ENCODE results near the gene RARS2.

The RARS2 gene

DNA sequence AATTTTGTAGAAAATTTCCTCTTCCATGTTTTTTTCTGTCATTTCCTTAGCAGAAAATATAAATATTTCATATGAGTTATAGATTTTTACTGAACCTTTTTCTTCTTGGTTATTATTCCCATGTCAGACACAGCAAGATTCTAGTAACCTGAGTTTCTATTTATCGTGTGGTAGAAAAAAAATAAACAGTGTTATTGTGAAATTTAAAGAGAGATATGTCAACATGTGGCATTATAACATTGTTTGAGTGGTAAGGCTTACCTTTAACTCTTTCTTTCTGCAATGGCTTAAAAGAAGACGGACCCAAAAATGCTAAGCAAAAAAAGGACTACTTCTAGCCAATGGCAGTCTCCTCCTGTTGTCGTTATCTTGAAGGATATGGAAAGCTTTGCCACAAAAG lies 19.0 kb upstream of the RARS2 start:
- no peak for FAIRE-seq
- DNase-seq (ENCODE audit: insufficient read length): no peak
- TF ChIP-seq TAF1 (IDR thresholded peaks at IDR 0.05; ENCODE audit: borderline replicate concordance, low read depth, low read length) (no peak), POLR2AphosphoS5 (IDR thresholded peaks at IDR 0.05; ENCODE audit: low read depth, low read length) (no peak), POLR2A (IDR thresholded peaks at IDR 0.05; ENCODE audit: low read depth, low read length) (no peak)

DNA sequence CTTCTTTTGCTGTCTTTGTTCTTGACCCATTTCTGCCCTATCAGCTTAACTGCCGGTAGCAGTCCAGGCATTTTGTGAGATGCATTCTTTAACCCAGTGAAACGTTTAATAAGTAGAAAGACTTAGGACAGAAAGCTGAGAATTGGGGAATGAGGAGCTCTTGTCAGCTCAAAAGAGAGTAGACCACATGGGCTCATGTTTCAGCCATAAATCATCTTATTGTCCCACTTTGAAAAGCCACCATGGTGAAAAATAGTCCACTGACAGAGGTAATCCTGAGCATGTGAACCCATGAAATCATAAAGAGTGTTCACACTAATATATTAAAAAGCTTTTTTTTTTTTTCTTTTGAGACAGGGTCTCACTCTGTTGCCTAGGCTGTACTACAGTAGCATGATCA lies 16.4 kb upstream of the RARS2 start:
- TF ChIP-seq POLR2A (IDR thresholded peaks at IDR 0.05; ENCODE audit: low read depth, low read length) (no peak), POLR2AphosphoS5 (IDR thresholded peaks at IDR 0.05; ENCODE audit: low read depth, low read length) (no peak), TAF1 (IDR thresholded peaks at IDR 0.05; ENCODE audit: borderline replicate concordance, low read depth, low read length) (no peak)
- FAIRE-seq: no peak
- no peak for DNase-seq (ENCODE audit: insufficient read length)

DNA sequence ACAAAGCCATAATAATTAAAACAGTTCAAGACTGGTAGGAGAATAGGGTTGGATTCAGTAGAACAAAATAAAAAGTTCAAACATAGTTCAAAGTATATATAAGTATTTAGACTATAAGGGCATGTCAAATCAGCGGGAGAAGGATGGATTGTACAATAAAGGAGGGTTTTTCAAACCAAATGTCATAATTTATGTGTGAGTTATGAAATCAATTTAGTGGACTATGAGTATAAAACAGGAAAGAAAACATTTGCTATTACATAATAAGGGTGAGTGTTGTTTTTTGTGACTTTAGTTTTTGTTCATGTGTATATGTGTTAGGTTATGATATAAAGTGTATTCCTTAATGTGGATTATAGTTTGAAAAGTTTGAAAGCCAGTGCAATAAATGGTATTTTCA lies 10.8 kb upstream of the RARS2 start:
- TF ChIP-seq POLR2AphosphoS5 (IDR thresholded peaks at IDR 0.05; ENCODE audit: low read depth, low read length) (no peak), POLR2A (IDR thresholded peaks at IDR 0.05; ENCODE audit: low read depth, low read length) (no peak), TAF1 (IDR thresholded peaks at IDR 0.05; ENCODE audit: borderline replicate concordance, low read depth, low read length) (no peak)
- FAIRE-seq (no peak), DNase-seq (ENCODE audit: insufficient read length) (no peak)

DNA sequence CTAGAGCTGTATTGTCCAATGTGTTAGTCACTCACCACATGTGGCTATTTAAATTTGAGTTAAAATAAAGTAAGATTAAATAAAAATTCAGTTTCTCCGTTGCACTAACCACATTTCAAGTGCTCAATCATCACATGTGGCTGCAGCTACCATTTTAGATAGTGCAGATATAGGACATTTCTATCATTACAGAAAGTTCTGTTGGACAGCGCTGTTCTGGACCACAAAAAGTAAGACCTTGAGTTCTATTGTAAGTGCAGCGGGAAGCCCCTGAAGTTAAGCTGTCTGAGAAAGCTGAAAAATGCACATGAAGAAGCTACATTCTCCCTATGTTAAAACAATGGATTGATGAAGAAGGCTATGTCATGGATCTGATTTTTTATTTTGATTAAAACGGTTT lies 1.2 kb upstream of the RARS2 start:
- DNase-seq (ENCODE audit: insufficient read length) (no peak), FAIRE-seq (no peak)
- no peak for TF ChIP-seq POLR2AphosphoS5 (IDR thresholded peaks at IDR 0.05; ENCODE audit: low read depth, low read length)
- TF ChIP-seq TAF1 (IDR thresholded peaks at IDR 0.05; ENCODE audit: borderline replicate concordance, low read depth, low read length): no peak
- no peak for TF ChIP-seq POLR2A (IDR thresholded peaks at IDR 0.05; ENCODE audit: low read depth, low read length)

DNA sequence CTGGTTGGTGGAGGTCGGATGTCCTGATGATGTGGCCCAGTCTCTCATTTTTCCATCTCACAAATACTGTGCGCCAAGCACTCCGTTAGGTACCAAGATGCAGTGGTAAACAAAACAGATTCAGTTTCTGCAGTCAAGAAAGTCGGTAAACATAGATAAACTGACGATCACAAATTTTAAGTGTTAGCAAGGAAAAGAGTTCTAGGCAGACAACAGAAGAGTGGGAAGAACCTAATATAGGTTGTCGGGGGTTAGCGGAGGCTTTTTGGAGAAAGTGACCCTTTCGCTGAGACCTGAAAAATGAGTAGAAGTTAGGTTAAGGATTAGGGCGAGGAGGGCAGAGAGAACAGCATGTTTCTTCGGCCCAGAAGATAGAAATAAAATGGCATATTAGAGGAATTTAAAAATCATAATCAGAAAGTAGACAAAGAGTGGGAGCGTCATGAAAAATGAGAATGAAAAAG lies 662 bp upstream of the RARS2 start:
- DNase-seq (ENCODE audit: insufficient read length): no peak
- FAIRE-seq: no peak
- no peak for TF ChIP-seq POLR2A (IDR thresholded peaks at IDR 0.05; ENCODE audit: low read depth, low read length)
- TF ChIP-seq TAF1 (IDR thresholded peaks at IDR 0.05; ENCODE audit: borderline replicate concordance, low read depth, low read length): no peak
- TF ChIP-seq POLR2AphosphoS5 (IDR thresholded peaks at IDR 0.05; ENCODE audit: low read depth, low read length): no peak

DNA sequence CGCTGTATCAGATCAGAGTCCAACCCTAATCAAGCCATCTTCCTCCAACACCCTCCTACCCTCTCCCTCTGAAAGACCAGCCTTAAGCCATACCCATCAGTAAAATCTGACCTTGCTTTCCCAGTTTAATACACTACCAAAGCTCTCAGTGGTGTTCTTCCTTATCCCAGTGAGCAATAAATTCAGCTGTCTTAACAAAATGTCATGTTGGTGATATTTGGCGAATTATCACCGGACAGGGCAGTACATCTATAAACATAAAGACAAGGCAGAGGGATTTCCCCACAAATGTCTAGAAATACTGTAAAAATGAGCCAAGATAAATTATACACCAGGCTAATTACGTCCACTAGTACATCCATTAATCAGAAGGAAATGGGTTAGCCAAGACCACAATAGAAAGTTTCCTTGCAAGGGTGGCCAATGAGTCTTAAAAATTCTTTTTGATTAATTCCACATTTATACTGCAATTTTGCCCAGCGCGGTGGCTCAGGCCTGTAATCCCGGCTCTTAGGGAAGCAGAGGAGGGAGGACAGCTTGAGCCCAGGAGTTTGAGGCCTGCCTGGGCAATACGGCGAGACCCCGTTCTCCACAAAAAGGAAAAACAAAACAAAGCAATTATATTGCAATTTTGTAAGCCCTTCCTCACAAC lies 905 bp downstream of the RARS2 start:
- no peak for FAIRE-seq
- no peak for DNase-seq (ENCODE audit: insufficient read length)
- TF ChIP-seq TAF1 (IDR thresholded peaks at IDR 0.05; ENCODE audit: borderline replicate concordance, low read depth, low read length) (no peak), POLR2A (IDR thresholded peaks at IDR 0.05; ENCODE audit: low read depth, low read length) (no peak), POLR2AphosphoS5 (IDR thresholded peaks at IDR 0.05; ENCODE audit: low read depth, low read length) (no peak)

DNA sequence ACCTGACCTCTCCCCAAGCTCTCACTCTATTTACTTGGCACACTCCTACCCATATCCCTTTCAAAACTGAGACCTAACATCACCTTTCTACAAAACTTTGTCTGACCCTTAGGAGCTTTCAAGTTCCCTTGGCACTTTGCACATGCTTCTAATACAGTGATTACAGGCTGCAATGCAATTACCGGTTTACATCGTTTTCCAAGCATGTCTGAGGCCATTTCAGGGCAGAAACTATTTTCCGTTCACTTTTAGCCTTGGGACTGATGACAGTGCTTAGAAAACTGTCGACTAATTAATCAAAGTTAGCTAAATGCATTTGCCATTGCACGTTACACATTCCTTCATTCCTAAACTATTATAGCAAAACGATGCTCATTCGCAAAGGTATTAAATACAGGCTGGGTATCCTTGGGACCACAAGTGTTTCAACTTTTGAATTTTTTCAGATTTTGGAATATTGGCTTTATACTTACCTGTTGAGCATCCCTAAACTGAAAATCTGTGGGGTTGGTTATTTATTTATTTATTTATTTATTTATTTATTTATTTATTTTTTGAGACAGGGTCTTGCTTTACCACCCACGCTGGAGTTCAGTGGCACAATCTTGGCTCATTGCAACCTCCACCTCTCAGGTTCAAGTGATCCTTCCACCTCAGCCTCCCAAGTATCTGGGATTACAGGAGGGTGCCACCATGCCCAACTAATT lies 3.3 kb downstream of the RARS2 start:
- FAIRE-seq (no peak), DNase-seq (ENCODE audit: insufficient read length) (no peak)
- TF ChIP-seq POLR2AphosphoS5 (IDR thresholded peaks at IDR 0.05; ENCODE audit: low read depth, low read length): no peak
- TF ChIP-seq POLR2A (IDR thresholded peaks at IDR 0.05; ENCODE audit: low read depth, low read length): no peak
- no peak for TF ChIP-seq TAF1 (IDR thresholded peaks at IDR 0.05; ENCODE audit: borderline replicate concordance, low read depth, low read length)

DNA sequence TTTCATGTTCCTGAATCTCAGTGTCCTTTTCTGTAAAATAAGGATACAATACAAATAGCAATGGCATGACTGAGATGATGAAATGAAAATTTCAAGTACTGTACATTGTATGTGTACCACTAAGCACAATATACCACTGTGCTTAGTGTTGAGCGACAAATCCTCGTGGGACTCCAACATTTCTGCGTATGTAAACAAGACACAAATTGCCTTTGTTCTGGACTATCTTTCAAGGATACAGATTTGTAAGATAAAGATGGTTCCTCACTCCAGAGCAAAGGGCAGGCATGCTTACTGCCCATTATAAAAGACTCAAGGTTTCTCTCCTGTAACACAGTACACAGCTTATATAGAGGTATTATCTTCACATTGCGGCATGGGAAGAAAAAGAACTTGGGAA lies 6.0 kb downstream of the RARS2 start:
- FAIRE-seq (no peak), DNase-seq (ENCODE audit: insufficient read length) (no peak)
- TF ChIP-seq POLR2AphosphoS5 (IDR thresholded peaks at IDR 0.05; ENCODE audit: low read depth, low read length) (no peak), POLR2A (IDR thresholded peaks at IDR 0.05; ENCODE audit: low read depth, low read length) (no peak), TAF1 (IDR thresholded peaks at IDR 0.05; ENCODE audit: borderline replicate concordance, low read depth, low read length) (no peak)

DNA sequence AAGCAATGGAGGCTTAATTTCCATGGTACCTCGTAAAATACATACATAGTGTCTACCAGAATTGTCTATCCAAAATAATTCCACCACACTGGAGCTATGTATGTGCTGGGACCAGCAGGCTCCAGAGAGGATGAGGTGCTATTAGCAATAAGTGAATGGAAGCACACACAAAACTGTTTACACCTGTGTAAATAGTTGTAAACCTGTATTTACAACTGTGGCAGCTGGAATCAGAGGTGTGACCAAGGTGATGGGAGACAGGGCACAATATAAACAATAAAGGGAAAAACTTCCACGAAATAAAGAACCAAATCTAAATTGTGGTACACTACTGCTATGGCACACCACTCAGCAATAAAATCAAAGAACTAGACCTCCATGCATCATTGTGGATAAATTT lies 14.4 kb downstream of the RARS2 start:
- FAIRE-seq (no peak), DNase-seq (ENCODE audit: insufficient read length) (no peak)
- no peak for TF ChIP-seq TAF1 (IDR thresholded peaks at IDR 0.05; ENCODE audit: borderline replicate concordance, low read depth, low read length)
- TF ChIP-seq POLR2A (IDR thresholded peaks at IDR 0.05; ENCODE audit: low read depth, low read length): no peak

DNA sequence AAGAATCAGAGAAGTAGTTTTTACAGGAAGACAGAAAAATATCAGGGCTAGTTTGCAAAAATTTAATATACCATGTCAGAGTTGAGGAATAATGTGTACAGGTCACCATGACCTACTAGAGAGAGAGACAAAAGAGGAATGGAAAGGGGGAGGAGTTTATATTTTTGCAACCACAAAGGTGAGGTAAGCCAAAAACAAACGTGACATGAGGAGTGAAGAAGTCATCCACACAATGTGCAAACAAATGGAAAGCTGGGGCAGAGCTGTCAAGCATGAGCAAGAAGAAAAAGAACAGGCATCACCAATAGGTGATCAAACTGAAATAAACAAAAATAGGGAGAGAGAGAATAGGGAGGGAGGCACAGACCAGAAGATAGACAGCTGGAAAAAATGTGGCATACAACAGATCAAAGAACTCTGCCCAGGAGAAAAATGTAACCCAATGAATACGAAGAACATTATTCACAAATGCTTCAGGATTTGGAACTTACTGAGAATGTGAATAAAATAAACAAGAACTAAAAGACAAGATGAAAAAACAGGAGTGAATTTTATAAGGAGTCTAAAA lies 15.5 kb downstream of the RARS2 start:
- no peak for DNase-seq (ENCODE audit: insufficient read length)
- FAIRE-seq: no peak
- no peak for TF ChIP-seq TAF1 (IDR thresholded peaks at IDR 0.05; ENCODE audit: borderline replicate concordance, low read depth, low read length)
- TF ChIP-seq POLR2A (IDR thresholded peaks at IDR 0.05; ENCODE audit: low read depth, low read length): no peak
- TF ChIP-seq POLR2AphosphoS5 (IDR thresholded peaks at IDR 0.05; ENCODE audit: low read depth, low read length): no peak

DNA sequence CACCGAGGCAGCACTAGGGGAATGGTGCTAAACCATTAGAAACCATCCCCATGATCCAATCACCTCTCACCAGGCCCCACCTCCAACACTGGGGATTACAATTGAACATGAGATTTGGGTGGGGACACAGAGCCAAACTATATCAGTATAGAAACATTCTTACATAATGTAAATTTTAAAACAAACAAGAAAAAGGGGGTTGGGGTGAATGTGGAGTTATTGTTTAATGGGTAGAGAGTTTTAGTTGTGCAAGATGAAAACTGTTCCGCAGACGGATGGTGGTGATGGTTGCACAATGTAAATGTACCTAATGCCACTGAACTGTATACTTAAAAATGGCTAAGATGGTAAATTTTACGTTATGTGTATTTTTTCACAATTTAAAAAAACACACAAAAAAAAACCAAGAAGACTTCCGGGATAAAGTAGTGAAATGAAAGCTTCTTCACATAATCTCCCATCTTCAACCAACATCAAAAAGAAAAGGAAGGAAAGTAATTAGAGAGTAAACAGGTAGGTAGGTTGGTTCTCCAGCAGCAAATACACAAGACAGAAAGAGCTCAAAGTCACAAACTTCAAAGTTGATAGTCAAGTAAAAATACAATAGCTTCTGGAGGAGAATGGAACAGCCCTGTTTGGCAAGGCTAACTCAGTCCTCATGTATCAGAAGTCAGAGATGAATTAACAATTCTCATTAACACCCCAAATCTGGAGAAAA lies 16.3 kb downstream of the RARS2 start:
- FAIRE-seq: peak; percentile 27
- TF ChIP-seq POLR2A (IDR thresholded peaks at IDR 0.05; ENCODE audit: low read depth, low read length) (no peak), POLR2AphosphoS5 (IDR thresholded peaks at IDR 0.05; ENCODE audit: low read depth, low read length) (no peak), TAF1 (IDR thresholded peaks at IDR 0.05; ENCODE audit: borderline replicate concordance, low read depth, low read length) (no peak)
- DNase-seq (ENCODE audit: insufficient read length): no peak
